GM23338 (cell line): ENCODE results near the gene CDK14. TPM values are rescaled to one million over a fixed set of nuclear protein-coding genes. Genes with fewer than 3 reads are reported as not detected.

ENCODE experiments used
- ATAC-seq: fragments of 200-7000 bp; cut with Tn5 transposase; 3 replicates; pipeline ENCODE4 v1.9.1; 2020
- DNase-seq: peaks from one replicate; pipeline ENCODE4 v3.0.0-alpha.2; 2015; ENCODE audit warnings: low spot score
- H2AFZ ChIP-seq: fragments of 200-600 bp; sonication (generic); 2 replicates; pipeline ENCODE4 v1.8.0; 2016; ENCODE audit warnings: antibody characterized with exemption, mild to moderate bottlenecking, moderate library complexity
- H3F3A ChIP-seq: fragments of 200-600 bp; sonication (generic); replicated peaks from 2 replicates; pipeline ENCODE4 v1.8.0; 2017; ENCODE audit warnings: antibody characterized with exemption, mixed run types, low read depth
- H3K27ac ChIP-seq: fragments of 200-600 bp; sonication (generic); 2 replicates; pipeline ENCODE4 v1.6.1; 2016; ENCODE audit warnings: low read depth
- H3K27me3 ChIP-seq: fragments of 200-600 bp; sonication (generic); 2 replicates; pipeline ENCODE4 v1.8.0; 2016; ENCODE audit warnings: mild to moderate bottlenecking, mixed run types, moderate library complexity; ENCODE audit not compliant: insufficient read depth
- H3K36me3 ChIP-seq: fragments of 200-600 bp; sonication (generic); 2 replicates; pipeline ENCODE4 v1.8.0; 2016; ENCODE audit warnings: mild to moderate bottlenecking; ENCODE audit not compliant: insufficient read depth
- H3K4me1 ChIP-seq: fragments of 200-600 bp; sonication (generic); 2 replicates; pipeline ENCODE4 v1.8.0; 2016; ENCODE audit warnings: mild to moderate bottlenecking, moderate library complexity; ENCODE audit not compliant: insufficient read depth
- H3K4me2 ChIP-seq: fragments of 200-600 bp; sonication (generic); 2 replicates; pipeline ENCODE4 v1.7.1; 2017; ENCODE audit warnings: mixed run types
- H3K4me3 ChIP-seq: fragments of 200-600 bp; sonication (generic); 2 replicates; pipeline ENCODE4 v1.6.1; 2016; ENCODE audit warnings: mixed run types
- H3K79me2 ChIP-seq: fragments of 200-600 bp; sonication (generic); replicated peaks from 2 replicates; pipeline ENCODE4 v1.8.0; 2017; ENCODE audit warnings: mild to moderate bottlenecking; ENCODE audit not compliant: insufficient read depth
- H3K9me2 ChIP-seq: fragments of 200-600 bp; sonication (generic); 2 replicates; pipeline ENCODE4 v1.8.0; 2017; ENCODE audit not compliant: insufficient read depth
- H4K20me1 ChIP-seq: fragments of 200-600 bp; sonication (generic); replicated peaks from 2 replicates; pipeline ENCODE4 v1.8.0; 2017; ENCODE audit warnings: mild to moderate bottlenecking; ENCODE audit not compliant: insufficient read depth
- H3K27ac Mint-ChIP-seq: 2 replicates; pipeline ENCODE4 v1.8.0; 2020; ENCODE audit warnings: inconsistent platforms, mild to moderate bottlenecking, moderate library complexity, mixed read lengths
- H3K27me3 Mint-ChIP-seq: 3 replicates; pipeline ENCODE4 v1.8.0; 2022; ENCODE audit warnings: low read depth, mild to moderate bottlenecking, moderate library complexity, mixed read lengths, inconsistent platforms; ENCODE audit not compliant: insufficient read depth, poor library complexity
- H3K36me3 Mint-ChIP-seq: 3 replicates; pipeline ENCODE4 v1.8.0; 2021; ENCODE audit warnings: low read depth, mild to moderate bottlenecking, inconsistent platforms, moderate library complexity, mixed read lengths
- H3K4me1 Mint-ChIP-seq: 3 replicates; pipeline ENCODE4 v1.8.0; 2020; ENCODE audit warnings: mild to moderate bottlenecking, inconsistent platforms, mixed read lengths
- H3K4me3 Mint-ChIP-seq: 3 replicates; pipeline ENCODE4 v1.8.0; 2021; ENCODE audit warnings: moderate library complexity, mild to moderate bottlenecking, inconsistent platforms, mixed read lengths
- H3K9me3 Mint-ChIP-seq: 3 replicates; pipeline ENCODE4 v1.8.0; 2020; ENCODE audit warnings: moderate library complexity, mild to moderate bottlenecking, inconsistent platforms, mixed read lengths
- CTCF ChIP-seq, 2 experiments: fragments of 200-600 bp in 1 of 2; sonication (generic) in 1 of 2; conservative IDR thresholded peaks; 2 replicates each; pipeline versions ENCODE4 v1.5.1 to v1.6.1; 2016 to 2017; ENCODE audit warnings: antibody characterized with exemption in 2 of 2, low read depth in 2 of 2, mild to moderate bottlenecking in 2 of 2, moderate library complexity in 1 of 2
- EZH2phosphoT487 ChIP-seq: fragments of 200-600 bp; sonication (generic); IDR thresholded peaks from one replicate; pipeline ENCODE4 v1.8.1; 2018; ENCODE audit warnings: antibody characterized with exemption; ENCODE audit not compliant: unreplicated experiment
- POLR2AphosphoS5 ChIP-seq: IDR thresholded peaks from 2 replicates; pipeline ENCODE4 v1.6.1; 2016; ENCODE audit warnings: antibody characterized with exemption, low read depth
- STAT1 ChIP-seq: IDR thresholded peaks from one replicate; pipeline ENCODE4 v1.6.1; 2016; ENCODE audit warnings: antibody characterized with exemption; ENCODE audit not compliant: unreplicated experiment
- ZNF114 ChIP-seq: fragments of 250-450 bp; sonication (Bioruptor Pico); IDR thresholded peaks from 2 replicates; pipeline ENCODE4 v1.5.0; 2020; ENCODE audit warnings: mild to moderate bottlenecking, moderate library complexity
- polyA plus RNA-seq: library from polyadenylated mRNA; unstranded; fragments of >200 nt; fragmentation: Nextera tagmentation; extraction: Ambion mirVana; gene quantifications from 2 replicates; pipeline ENCODE4 v1.2.1, GENCODE V29; 2016
- total RNA-seq: library from RNA; depleted of rRNA; stranded (reverse); fragments of >200 nt; shearing (Covaris generic); gene quantifications from 2 replicates; pipeline ENCODE4 v1.2.3, GENCODE V29; 2014
- TF ChIP-seq, protein P1 (sequence below): fragments of 250-450 bp; sonication (Bioruptor Pico); IDR thresholded peaks from 2 replicates; pipeline ENCODE4 v1.5.0; 2020; ENCODE audit warnings: mild to moderate bottlenecking, moderate library complexity
- TF ChIP-seq, protein P2 (sequence below): IDR thresholded peaks from one replicate; pipeline ENCODE4 v1.6.1; 2018; ENCODE audit warnings: antibody characterized with exemption; ENCODE audit not compliant: unreplicated experiment

Gene CDK14
- total and polyA plus RNA-seq, 2 experiments from 2014 or later = 11.2 to 24.0 TPM

DNA sequence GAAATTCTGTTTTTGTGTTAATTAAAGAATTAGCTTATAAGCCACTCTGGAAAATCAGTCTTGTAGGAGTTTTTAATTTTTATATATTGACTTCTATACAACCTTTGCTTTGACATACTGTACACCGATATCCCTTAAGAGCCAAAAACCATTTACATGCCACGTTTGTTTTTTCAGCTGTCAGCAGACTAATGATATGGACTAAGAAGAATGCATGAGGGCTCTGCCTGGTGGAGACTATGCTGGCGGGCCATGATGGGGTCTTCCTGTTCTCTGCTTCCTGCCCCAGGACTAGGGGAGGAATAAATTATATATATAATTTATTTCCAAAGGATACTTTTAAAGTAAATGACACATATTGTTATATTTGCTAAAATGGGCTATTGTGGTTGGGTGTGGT lies 96.3 kb downstream of the CDK14 start:
- H3K79me2 ChIP-seq = no peaks in the 10 kb centered on the region; the same call in none of the 2 replicates
- H3K4me3 ChIP-seq = no peak overlapping the region
- H3F3A ChIP-seq = no peaks in the 10 kb centered on the region
- H3K9me2 ChIP-seq = no peaks in the 10 kb centered on the region
- Mint-ChIP-seq H3K27ac (no peak overlapping the region), H3K9me3 (no peaks in the 10 kb centered on the region; the same call in 1 of the 3 replicates), H3K4me1 (peaks cover 21% of the 10 kb centered on the region), H3K27me3 (no peaks in the 10 kb centered on the region), H3K4me3 (no peak overlapping the region), H3K36me3 (peaks cover 9% of the 10 kb centered on the region; the same call in 2 of the 3 replicates)
- no peak overlapping the region for H3K27ac ChIP-seq
- DNase-seq (no peak), ATAC-seq (no peak)
- TF ChIP-seq ZNF114 (CRISPR knock-in tag) (no peak), STAT1 (no peak), CTCF (conservative IDR thresholded peaks at IDR 0.05; ENCODE audit: low read depth in 2 of 2) (no peak)
- no peak overlapping the region for H2AFZ ChIP-seq
- no peaks in the 10 kb centered on the region for H3K27me3 ChIP-seq
- no peak overlapping the region for H3K4me2 ChIP-seq
- H3K36me3 ChIP-seq = no peaks in the 10 kb centered on the region
- no peaks in the 10 kb centered on the region for H4K20me1 ChIP-seq
- peaks cover 13% of the 10 kb centered on the region; the same call in 1 of the 2 replicates for H3K4me1 ChIP-seq

DNA sequence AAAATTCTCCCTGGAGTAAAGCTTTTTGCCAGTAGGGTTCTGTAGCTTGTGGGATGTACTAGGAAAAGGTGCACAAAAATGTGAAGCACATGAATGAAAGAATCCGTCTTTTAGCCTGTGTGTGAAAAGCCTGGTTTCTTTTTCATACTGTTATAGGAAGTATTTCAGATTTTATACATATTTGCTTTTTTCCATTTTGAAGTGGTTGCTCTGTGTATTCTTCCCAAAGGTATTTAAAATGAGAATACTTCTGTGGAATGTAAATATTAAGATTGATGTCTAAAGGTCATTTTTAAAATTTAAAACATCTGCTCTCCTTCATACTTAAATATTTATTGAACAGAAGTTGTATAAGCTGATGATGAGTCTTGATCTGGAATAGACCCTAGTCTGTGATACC lies 96.8 kb downstream of the CDK14 start:
- Histone ChIP-seq H3K27me3 (no peaks in the 10 kb centered on the region), H3F3A (no peaks in the 10 kb centered on the region), H2AFZ (no peak overlapping the region), H3K9me2 (no peaks in the 10 kb centered on the region), H3K27ac (no peak overlapping the region), H4K20me1 (no peaks in the 10 kb centered on the region), H3K4me3 (no peak overlapping the region), H3K4me1 (peaks cover 8% of the 10 kb centered on the region; the same call in 1 of the 2 replicates), H3K4me2 (no peak overlapping the region), H3K36me3 (no peaks in the 10 kb centered on the region), H3K79me2 (no peaks in the 10 kb centered on the region; the same call in none of the 2 replicates)
- no peak for ATAC-seq
- peaks cover 9% of the 10 kb centered on the region; the same call in 2 of the 3 replicates for H3K36me3 Mint-ChIP-seq
- H3K27me3 Mint-ChIP-seq = no peaks in the 10 kb centered on the region
- no peak overlapping the region for H3K27ac Mint-ChIP-seq
- peaks cover 17% of the 10 kb centered on the region for H3K4me1 Mint-ChIP-seq
- no peaks in the 10 kb centered on the region; the same call in 1 of the 3 replicates for H3K9me3 Mint-ChIP-seq
- DNase-seq = no peak
- no peak overlapping the region for H3K4me3 Mint-ChIP-seq
- TF ChIP-seq, protein P1, sequence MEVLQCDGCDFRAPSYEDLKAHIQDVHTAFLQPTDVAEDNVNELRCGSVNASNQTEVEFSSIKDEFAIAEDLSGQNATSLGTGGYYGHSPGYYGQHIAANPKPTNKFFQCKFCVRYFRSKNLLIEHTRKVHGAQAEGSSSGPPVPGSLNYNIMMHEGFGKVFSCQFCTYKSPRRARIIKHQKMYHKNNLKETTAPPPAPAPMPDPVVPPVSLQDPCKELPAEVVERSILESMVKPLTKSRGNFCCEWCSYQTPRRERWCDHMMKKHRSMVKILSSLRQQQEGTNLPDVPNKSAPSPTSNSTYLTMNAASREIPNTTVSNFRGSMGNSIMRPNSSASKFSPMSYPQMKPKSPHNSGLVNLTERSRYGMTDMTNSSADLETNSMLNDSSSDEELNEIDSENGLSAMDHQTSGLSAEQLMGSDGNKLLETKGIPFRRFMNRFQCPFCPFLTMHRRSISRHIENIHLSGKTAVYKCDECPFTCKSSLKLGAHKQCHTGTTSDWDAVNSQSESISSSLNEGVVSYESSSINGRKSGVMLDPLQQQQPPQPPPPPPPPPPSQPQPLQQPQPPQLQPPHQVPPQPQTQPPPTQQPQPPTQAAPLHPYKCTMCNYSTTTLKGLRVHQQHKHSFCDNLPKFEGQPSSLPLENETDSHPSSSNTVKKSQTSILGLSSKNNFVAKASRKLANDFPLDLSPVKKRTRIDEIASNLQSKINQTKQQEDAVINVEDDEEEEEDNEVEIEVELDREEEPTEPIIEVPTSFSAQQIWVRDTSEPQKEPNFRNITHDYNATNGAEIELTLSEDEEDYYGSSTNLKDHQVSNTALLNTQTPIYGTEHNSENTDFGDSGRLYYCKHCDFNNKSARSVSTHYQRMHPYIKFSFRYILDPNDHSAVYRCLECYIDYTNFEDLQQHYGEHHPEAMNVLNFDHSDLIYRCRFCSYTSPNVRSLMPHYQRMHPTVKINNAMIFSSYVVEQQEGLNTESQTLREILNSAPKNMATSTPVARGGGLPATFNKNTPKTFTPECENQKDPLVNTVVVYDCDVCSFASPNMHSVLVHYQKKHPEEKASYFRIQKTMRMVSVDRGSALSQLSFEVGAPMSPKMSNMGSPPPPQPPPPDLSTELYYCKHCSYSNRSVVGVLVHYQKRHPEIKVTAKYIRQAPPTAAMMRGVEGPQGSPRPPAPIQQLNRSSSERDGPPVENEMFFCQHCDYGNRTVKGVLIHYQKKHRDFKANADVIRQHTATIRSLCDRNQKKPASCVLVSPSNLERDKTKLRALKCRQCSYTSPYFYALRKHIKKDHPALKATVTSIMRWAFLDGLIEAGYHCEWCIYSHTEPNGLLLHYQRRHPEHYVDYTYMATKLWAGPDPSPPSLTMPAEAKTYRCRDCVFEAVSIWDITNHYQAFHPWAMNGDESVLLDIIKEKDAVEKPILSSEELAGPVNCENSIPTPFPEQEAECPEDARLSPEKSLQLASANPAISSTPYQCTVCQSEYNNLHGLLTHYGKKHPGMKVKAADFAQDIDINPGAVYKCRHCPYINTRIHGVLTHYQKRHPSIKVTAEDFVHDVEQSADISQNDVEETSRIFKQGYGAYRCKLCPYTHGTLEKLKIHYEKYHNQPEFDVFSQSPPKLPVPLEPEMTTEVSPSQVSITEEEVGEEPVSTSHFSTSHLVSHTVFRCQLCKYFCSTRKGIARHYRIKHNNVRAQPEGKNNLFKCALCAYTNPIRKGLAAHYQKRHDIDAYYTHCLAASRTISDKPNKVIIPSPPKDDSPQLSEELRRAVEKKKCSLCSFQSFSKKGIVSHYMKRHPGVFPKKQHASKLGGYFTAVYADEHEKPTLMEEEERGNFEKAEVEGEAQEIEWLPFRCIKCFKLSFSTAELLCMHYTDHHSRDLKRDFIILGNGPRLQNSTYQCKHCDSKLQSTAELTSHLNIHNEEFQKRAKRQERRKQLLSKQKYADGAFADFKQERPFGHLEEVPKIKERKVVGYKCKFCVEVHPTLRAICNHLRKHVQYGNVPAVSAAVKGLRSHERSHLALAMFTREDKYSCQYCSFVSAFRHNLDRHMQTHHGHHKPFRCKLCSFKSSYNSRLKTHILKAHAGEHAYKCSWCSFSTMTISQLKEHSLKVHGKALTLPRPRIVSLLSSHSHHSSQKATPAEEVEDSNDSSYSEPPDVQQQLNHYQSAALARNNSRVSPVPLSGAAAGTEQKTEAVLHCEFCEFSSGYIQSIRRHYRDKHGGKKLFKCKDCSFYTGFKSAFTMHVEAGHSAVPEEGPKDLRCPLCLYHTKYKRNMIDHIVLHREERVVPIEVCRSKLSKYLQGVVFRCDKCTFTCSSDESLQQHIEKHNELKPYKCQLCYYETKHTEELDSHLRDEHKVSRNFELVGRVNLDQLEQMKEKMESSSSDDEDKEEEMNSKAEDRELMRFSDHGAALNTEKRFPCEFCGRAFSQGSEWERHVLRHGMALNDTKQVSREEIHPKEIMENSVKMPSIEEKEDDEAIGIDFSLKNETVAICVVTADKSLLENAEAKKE (CRISPR knock-in tag) = no peak
- TF ChIP-seq CTCF (conservative IDR thresholded peaks at IDR 0.05; ENCODE audit: low read depth in 2 of 2) (no peak), POLR2AphosphoS5 (no peak), ZNF114 (CRISPR knock-in tag) (no peak), STAT1 (no peak), EZH2phosphoT487 (no peak)
- TF ChIP-seq, protein P2, sequence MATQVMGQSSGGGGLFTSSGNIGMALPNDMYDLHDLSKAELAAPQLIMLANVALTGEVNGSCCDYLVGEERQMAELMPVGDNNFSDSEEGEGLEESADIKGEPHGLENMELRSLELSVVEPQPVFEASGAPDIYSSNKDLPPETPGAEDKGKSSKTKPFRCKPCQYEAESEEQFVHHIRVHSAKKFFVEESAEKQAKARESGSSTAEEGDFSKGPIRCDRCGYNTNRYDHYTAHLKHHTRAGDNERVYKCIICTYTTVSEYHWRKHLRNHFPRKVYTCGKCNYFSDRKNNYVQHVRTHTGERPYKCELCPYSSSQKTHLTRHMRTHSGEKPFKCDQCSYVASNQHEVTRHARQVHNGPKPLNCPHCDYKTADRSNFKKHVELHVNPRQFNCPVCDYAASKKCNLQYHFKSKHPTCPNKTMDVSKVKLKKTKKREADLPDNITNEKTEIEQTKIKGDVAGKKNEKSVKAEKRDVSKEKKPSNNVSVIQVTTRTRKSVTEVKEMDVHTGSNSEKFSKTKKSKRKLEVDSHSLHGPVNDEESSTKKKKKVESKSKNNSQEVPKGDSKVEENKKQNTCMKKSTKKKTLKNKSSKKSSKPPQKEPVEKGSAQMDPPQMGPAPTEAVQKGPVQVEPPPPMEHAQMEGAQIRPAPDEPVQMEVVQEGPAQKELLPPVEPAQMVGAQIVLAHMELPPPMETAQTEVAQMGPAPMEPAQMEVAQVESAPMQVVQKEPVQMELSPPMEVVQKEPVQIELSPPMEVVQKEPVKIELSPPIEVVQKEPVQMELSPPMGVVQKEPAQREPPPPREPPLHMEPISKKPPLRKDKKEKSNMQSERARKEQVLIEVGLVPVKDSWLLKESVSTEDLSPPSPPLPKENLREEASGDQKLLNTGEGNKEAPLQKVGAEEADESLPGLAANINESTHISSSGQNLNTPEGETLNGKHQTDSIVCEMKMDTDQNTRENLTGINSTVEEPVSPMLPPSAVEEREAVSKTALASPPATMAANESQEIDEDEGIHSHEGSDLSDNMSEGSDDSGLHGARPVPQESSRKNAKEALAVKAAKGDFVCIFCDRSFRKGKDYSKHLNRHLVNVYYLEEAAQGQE = no peak
